PC-9 (cell line): ENCODE measurements around the gene COX4I2.

Source experiments
- EZH2 ChIP-seq: fragments of 200-600 bp; sonication (generic); IDR thresholded peaks from 2 replicates; pipeline ENCODE4 v1.8.0; 2017; ENCODE audit warnings: antibody characterized with exemption, low read depth
- TF ChIP-seq, protein P1 (sequence below): fragments of 200-600 bp; sonication (generic); conservative IDR thresholded peaks from 2 replicates; pipeline ENCODE4 v1.6.1; 2017; ENCODE audit warnings: mixed run types, antibody characterized with exemption, mild to moderate bottlenecking, moderate library complexity

DNA sequence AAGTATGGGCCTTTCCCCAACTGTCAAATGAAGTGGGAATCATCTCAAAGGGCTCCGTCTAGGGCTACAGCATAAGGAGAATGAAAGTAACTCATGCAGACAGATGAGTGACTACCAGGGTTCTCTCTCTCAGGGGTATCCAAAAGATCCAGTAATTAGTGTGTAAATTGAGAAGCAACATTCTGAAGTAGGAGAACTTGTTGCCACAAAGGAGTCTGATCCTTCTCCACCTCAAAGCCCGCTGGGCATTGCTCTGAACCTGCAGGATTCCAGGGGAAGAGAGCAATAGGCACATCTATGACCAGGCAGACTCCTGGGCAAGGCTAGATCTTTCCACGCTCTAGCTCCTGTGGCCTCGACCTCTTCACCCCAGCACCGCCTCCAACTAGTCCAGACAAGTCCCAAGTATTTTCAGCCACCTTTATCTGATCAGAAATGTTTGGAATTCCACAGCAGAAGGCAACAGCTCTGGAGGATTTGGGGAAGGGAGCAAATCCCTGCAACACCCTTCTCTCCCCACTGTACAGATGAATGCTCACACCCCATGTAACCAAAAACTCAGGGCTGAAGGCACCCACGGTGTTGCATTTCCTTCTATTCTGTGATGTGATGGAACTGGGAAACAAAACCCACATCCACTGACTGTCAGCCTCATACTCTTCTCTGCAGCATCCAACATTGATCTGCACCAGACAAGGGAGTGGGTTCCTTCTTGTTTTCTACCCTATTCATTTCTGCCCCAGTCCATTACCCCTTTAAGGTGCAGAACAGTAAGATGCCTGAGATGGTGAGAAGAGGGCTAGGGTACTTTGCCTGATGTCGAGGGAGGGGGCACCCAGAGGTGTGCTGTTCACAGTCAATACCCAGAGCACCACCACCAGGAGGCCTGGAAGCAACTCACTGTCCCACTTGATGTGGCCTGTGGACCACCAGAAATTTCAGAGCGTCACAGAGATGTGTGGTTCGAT is 41.0 kb downstream of the COX4I2 start:
- TF ChIP-seq, protein P1, sequence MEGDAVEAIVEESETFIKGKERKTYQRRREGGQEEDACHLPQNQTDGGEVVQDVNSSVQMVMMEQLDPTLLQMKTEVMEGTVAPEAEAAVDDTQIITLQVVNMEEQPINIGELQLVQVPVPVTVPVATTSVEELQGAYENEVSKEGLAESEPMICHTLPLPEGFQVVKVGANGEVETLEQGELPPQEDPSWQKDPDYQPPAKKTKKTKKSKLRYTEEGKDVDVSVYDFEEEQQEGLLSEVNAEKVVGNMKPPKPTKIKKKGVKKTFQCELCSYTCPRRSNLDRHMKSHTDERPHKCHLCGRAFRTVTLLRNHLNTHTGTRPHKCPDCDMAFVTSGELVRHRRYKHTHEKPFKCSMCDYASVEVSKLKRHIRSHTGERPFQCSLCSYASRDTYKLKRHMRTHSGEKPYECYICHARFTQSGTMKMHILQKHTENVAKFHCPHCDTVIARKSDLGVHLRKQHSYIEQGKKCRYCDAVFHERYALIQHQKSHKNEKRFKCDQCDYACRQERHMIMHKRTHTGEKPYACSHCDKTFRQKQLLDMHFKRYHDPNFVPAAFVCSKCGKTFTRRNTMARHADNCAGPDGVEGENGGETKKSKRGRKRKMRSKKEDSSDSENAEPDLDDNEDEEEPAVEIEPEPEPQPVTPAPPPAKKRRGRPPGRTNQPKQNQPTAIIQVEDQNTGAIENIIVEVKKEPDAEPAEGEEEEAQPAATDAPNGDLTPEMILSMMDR = no peak
- no peak for TF ChIP-seq EZH2
